GM20000 (cell line): Measurements from ENCODE around the gene CAMK4.

Experiments
- DNase-seq: peaks from one replicate; pipeline ENCODE4 v3.0.0; 2012; ENCODE audit warnings: low spot score
- TF ChIP-seq, protein P1 (sequence below): IDR thresholded peaks from 2 replicates; pipeline ENCODE4 v1.5.1; 2012; ENCODE audit warnings: mild to moderate bottlenecking, control low read depth; ENCODE audit errors: extremely low read depth, missing control alignments

CAMK4 gene

DNA sequence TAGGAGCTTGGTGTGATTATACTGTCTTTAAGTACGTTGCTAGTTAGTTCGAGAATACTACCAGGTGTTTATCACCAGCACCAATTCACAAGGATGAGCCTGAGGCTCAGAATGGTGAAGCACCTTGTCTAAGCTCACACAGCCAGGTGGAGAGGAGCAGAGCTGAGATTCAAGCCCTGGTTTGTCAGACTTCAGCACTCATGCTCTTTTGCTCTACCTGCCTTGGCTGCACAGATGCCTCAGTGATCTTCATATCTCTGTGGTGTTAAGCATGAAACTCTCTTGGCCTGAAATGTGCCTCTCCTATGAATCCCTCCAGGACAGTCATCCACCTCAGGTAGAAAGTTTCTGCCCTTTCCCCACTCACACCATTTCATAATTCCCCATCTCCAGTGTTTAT is 12.2 kb downstream of the CAMK4 start:
- no peak for DNase-seq
- TF ChIP-seq, protein P1, sequence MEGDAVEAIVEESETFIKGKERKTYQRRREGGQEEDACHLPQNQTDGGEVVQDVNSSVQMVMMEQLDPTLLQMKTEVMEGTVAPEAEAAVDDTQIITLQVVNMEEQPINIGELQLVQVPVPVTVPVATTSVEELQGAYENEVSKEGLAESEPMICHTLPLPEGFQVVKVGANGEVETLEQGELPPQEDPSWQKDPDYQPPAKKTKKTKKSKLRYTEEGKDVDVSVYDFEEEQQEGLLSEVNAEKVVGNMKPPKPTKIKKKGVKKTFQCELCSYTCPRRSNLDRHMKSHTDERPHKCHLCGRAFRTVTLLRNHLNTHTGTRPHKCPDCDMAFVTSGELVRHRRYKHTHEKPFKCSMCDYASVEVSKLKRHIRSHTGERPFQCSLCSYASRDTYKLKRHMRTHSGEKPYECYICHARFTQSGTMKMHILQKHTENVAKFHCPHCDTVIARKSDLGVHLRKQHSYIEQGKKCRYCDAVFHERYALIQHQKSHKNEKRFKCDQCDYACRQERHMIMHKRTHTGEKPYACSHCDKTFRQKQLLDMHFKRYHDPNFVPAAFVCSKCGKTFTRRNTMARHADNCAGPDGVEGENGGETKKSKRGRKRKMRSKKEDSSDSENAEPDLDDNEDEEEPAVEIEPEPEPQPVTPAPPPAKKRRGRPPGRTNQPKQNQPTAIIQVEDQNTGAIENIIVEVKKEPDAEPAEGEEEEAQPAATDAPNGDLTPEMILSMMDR, result no peak

DNA sequence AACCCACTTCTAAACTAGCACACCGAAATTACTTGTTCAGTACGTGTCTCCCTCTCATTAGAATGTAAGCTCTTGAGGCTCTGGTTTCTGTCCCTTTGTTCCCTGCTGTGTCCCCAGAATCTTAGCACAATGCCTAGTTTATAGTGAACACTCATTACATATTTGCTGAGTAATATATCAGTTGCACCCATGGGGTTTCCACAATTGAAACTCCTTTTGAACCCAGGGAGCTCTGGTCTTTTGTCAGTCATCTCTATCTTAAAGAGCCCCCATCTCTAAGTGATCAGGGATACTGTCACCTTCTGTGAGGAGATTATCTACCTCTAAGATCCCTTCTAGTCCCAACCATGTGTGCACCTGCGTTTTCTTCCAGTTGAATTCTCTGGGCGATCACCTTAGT is 12.8 kb downstream of the CAMK4 start:
- TF ChIP-seq, protein P1, result no peak
- no peak for DNase-seq

DNA sequence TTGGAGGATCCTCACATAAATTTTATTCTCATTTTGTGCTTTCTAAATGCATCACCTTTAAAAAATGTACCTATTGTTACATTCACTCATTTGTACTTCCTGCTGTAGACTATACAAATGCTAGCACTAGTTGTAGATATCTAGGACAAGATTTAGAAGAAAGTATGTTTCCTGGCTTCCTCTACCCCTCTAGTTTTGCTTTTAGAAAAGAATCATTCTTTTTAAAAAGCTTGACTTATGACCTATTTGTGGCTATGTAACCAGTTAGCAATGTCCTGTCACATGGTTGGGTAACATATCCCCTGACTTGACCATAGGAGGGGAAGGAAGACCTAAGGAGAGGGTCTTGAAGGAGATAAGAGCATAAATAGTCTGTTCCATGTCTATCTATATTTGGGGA is 13.3 kb downstream of the CAMK4 start:
- TF ChIP-seq, protein P1, result no peak
- no peak for DNase-seq

DNA sequence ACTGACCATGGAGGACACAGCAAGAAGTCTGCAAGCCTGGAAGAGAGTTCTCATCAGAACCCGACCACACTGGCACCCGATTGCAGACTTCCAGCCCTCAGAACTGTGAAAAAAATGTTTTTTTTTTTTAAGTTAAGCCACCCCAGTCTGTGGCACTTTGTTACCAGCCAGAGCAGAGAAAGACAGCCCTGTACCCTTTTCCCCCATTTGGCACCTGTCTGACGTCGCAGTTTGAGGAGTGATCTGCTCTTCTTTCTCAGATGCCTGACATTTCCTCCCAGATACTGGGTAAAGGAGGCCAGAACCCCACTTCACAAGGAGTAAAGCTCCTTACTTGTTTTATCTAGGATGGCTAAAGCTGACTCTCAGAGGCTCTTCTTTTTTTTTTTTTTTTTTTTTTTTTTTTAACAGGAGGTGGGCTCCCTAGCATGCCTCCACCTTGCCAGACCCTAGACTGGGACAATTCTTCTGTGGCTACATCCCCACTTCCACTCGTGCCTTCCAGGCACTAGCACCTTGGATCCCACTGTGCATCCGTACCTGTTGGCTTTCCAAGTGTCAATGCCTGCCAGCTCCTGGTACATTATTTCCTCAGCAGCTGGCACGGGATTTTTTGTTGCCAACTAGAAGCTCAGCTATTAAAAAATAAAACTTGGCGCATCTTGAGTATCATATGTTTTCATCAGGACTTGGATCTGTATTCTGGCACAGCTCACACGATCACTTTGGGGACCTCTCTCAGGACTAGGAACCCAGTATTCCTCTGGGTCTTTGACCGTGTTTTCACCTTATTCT is 14.4 kb downstream of the CAMK4 start:
- no peak for DNase-seq
- TF ChIP-seq, protein P1, result no peak

DNA sequence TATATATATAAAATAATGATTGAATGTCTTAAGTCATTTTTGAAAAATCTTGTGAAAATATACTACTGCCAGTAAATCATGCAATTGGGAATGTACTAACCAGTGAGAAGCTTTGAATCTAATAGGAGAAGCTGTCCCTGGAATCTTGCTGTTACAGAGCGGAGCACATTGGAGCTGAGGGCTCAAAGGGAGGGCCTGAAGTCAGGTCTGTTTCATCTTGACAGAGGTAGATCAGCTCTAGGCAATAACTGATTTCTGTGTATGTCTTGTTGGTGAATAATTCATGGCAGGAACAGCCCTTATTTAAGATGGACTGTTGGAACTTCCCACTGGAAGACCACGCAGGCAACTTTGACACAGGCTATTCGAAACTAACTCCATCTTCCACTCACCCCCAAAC is 17.5 kb downstream of the CAMK4 start:
- no peak for DNase-seq
- TF ChIP-seq, protein P1, result no peak

DNA sequence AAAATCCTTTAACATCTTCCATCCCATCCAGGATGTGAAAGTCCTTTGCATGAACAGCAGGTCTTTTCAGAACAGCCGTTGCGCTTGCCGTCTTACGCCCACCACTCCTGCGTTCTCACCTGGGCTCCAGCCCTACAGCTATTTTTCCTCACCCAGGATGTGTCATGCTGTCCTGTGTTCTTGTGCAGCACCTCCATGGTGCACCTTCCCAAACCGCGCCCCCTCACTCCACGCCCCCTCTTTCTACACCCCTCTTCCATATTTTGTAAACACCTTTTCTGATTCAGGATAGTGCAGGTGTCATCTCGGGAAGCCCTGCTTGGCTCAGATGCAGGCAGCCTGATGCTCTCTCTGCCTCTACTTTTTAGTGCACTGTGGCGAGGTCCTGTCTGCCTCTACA is 18.4 kb downstream of the CAMK4 start:
- TF ChIP-seq, protein P1, result no peak
- DNase-seq, result no peak

DNA sequence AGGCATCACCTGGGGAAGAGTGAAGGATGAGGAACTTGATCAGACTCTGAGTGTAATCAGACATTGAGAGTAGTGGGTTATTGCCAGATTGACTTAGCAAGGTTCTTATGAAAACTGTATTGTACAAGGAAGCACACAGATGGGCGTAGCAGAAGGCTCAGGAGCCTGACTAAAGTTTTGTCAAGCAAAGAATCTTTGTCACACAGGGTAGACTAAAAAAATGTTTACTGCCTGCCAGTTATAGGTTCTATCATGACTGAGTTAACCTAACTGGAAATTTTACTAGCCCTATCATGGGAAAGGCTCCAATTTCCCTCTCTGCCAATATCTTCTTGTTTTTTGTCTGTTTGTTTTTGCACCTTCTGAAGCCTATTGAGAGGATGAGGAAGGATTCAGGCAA is 19.1 kb downstream of the CAMK4 start:
- no peak for DNase-seq
- TF ChIP-seq, protein P1, result no peak
